Activated CD8-positive, alpha-beta memory T cell treated with anti-CD3 and anti-CD28 coated beads, Interleukin-2, amount 10 ng/mL, durations not matched to agents 7 days and 5 days (primary cell): ENCODE results near the gene CUTC. TPM values are rescaled to one million over a fixed set of nuclear protein-coding genes. Genes with fewer than 3 reads are reported as not detected.

Experiments used
- ATAC-seq: fragments of 150-1000 bp; cut with Tn5 transposase; one replicate; pipeline ENCODE4 v1.10.0; 2021; ENCODE audit warnings: moderate library complexity
- CTCF ChIA-PET: fragments of 350-600 bp; sonication (Branson Sonifier 250); formaldehyde crosslinking; loops from one replicate; lab custom pipeline; 2021; ENCODE audit warnings: antibody characterized with exemption; lab: Charles Lee
- DNase-seq: peaks from one replicate; pipeline ENCODE4 v3.0.0-alpha.2; 2020
- H3K27ac Mint-ChIP-seq: one replicate; pipeline ENCODE4 v1.8.0; 2021; ENCODE audit warnings: mild to moderate bottlenecking, mixed read lengths
- H3K27me3 Mint-ChIP-seq: one replicate; pipeline ENCODE4 v1.8.0; 2021; ENCODE audit warnings: mixed read lengths
- H3K36me3 Mint-ChIP-seq: one replicate; pipeline ENCODE4 v1.8.0; 2021; ENCODE audit warnings: mild to moderate bottlenecking, mixed read lengths
- H3K4me1 Mint-ChIP-seq: one replicate; pipeline ENCODE4 v1.8.0; 2021; ENCODE audit warnings: mixed read lengths
- H3K4me3 Mint-ChIP-seq: one replicate; pipeline ENCODE4 v1.8.0; 2021; ENCODE audit warnings: mild to moderate bottlenecking, moderate library complexity, mixed read lengths
- H3K9me3 Mint-ChIP-seq: one replicate; pipeline ENCODE4 v1.8.0; 2022; ENCODE audit warnings: low read depth, mixed read lengths
- total RNA-seq, 2 experiments: library from RNA; stranded (reverse); gene quantifications; one replicate each; pipeline ENCODE4 v1.2.3, GENCODE V29; 2021

The CUTC gene
- total RNA-seq, 2 experiments from 2014 or later = 23.6 to 26.9 TPM

DNA sequence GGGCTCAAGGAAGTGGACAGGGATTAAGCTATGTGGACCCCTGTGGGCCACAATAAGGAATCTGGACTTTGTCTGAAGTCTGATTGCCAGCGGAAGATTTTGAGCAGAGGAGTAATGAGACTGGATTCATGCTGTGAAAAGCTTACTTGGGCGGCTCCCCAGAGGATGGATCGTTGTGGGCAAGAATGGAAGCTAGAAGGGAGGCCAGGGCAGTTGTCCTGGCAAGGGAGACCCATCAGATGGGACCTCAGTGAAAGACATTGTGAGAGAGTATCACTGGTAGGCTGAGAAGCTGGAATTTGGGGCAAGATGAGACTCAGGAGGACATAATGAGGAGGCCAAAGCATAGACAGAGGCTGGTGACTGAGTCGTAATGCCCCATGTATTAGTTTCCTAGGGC, 66.0 kb downstream of the CUTC start:
- CTCF ChIA-PET = no interaction called here
- ATAC-seq (no peak), DNase-seq (no peak)
- Mint-ChIP-seq H3K36me3 (no peaks in the 10 kb centered on the region), H3K27me3 (no peaks in the 10 kb centered on the region), H3K27ac (no peak overlapping the region), H3K9me3 (no peaks in the 10 kb centered on the region), H3K4me1 (no peaks in the 10 kb centered on the region), H3K4me3 (no peak overlapping the region)

DNA sequence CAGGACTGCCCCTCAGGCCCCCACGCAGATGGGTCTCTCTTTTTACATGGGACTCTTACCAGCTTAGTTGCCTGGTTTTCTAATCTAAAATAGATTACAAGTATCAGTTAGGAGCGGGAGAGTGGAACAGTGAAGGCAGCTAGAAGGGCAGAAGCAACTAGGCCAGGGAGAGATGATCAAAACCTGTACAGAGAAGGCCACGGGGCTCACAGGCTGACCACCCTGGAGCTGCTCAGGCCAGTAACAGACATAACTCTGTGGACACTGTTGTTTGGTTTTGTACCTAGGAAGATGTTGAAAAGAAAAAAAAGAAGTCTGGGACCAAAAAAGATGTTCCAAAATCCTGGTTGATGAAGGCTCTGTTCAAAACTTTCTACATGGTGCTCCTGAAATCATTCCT, 66.9 kb downstream of the CUTC start:
- Mint-ChIP-seq H3K9me3 (no peaks in the 10 kb centered on the region), H3K27ac (no peak overlapping the region), H3K36me3 (no peaks in the 10 kb centered on the region), H3K27me3 (no peaks in the 10 kb centered on the region), H3K4me3 (no peak overlapping the region), H3K4me1 (no peaks in the 10 kb centered on the region)
- CTCF ChIA-PET = interaction anchor here (1.1 kb wide), 1 partner anchor 11 kb away, joined by 3 read pairs; no protein-coding TSS in a partner anchor
- ATAC-seq (no peak), DNase-seq (no peak)

DNA sequence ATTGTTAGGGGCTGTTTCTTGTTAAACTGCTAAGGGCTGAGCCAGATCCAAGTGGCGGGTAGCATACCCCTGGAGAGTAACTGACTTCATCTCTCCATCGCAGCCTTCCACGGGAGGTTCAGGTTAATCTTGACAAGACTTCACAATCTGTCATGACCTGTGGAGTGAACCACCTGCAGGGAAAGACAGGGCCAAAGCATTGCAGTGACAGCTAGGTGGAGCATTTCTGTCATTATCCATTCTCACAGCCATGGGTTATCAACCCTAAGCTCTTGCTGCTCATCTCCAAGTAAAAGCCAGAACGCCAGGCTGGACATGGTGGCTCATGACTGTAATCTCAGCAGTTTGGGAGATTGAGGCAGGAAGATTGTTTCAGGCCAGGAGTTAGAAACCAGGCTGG, 67.6 kb downstream of the CUTC start:
- DNase-seq (no peak), ATAC-seq (no peak)
- no peaks in the 10 kb centered on the region for H3K9me3 Mint-ChIP-seq
- H3K36me3 Mint-ChIP-seq = no peaks in the 10 kb centered on the region
- no peaks in the 10 kb centered on the region for H3K27me3 Mint-ChIP-seq
- CTCF ChIA-PET = interaction anchor here (1.1 to 1.4 kb wide), 2 partner anchors 12 to 140 kb away, joined by 3 read pairs; partner anchors contain the start of gene ENTPD7
- H3K4me3 Mint-ChIP-seq = no peak overlapping the region
- no peak overlapping the region for H3K27ac Mint-ChIP-seq
- H3K4me1 Mint-ChIP-seq = no peaks in the 10 kb centered on the region

DNA sequence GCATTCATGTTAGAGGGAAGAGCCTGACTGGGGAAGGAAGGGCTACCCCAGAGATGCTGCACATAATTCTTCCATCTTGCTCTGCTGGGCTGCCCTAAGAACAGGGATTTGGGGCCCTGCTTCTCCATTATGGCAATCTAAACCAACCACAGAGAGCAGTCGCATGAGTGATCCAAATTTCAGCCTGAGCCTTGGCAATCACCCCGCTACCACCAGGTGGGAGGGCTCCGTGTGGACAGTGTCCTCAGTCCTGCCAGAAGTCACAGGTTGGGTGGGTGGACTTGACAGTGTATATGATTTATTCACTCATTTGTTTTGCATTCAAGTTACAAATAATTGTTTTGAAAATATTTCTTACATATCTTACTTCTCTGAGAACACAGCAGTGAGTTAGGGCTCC, 72.4 kb downstream of the CUTC start:
- DNase-seq = no peak
- Mint-ChIP-seq H3K36me3 (no peaks in the 10 kb centered on the region), H3K4me1 (no peaks in the 10 kb centered on the region), H3K27me3 (no peaks in the 10 kb centered on the region), H3K4me3 (no peak overlapping the region), H3K27ac (no peak overlapping the region), H3K9me3 (no peaks in the 10 kb centered on the region)
- CTCF ChIA-PET = no interaction called here
- no peak for ATAC-seq

DNA sequence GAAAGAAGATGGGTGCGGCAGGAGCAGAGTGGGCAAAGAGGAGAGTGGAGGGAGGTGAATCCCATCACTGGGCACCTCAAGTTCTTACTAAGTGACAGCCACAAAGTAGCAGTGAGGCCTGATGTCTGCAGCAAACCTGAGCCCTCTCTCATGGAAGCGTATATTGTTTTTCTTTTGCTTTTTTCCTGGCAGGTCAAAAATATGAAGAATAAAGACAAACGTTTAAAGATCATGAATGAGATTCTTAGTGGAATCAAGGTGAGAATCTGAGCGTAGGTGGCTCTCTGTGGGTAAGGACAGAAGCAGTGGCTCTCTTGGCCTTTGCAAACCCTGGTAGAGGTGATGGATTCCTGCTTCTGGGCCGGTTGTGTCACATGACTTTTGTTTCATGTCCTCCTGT, 73.2 kb downstream of the CUTC start:
- CTCF ChIA-PET = interaction anchor here (0.8 kb wide), 1 partner anchor 240 kb away, joined by 4 read pairs; no protein-coding TSS in a partner anchor
- Mint-ChIP-seq H3K4me1 (no peaks in the 10 kb centered on the region), H3K36me3 (no peaks in the 10 kb centered on the region)

More for the DNA sequence above, 73.2 kb downstream of the CUTC start:
- Mint-ChIP-seq H3K9me3 (no peaks in the 10 kb centered on the region), H3K4me3 (no peak overlapping the region), H3K27ac (no peak overlapping the region), H3K27me3 (no peaks in the 10 kb centered on the region)
- DNase-seq (no peak), ATAC-seq (no peak)

Other genes with a start within 250 kb of the CUTC start
- gene NKX2-3, start 199.3 kb upstream of the CUTC start, total RNA-seq = not detected
- gene SLC25A28, start 111.8 kb upstream of the CUTC start, total RNA-seq = 10 to 100 TPM; 60.4 to 89.5 TPM
- 1 to 10 TPM; 4.3 to 7.4 TPM for gene ENTPD7, start 72.7 kb upstream of the CUTC start, total RNA-seq
- 10 to 100 TPM; 40.4 to 42.1 TPM for gene COX15, start 107 bp upstream of the CUTC start, total RNA-seq
- under 1 TPM; 0.82 to 0.85 TPM for gene ABCC2, start 50.4 kb downstream of the CUTC start, total RNA-seq